Measurements from ENCODE around the gene DDHD1. TPM values are rescaled to one million over a fixed set of nuclear protein-coding genes. Genes with fewer than 3 reads are reported as not detected.
"Not testable (repeated sequence)": the region's sequence is repeated elsewhere in the genome, so short reads cannot be mapped to it uniquely, and the experiment has no call there.

The DDHD1 gene
- total RNA-seq, 1 experiment from 2014 or later, result 20.0 TPM

DNA sequence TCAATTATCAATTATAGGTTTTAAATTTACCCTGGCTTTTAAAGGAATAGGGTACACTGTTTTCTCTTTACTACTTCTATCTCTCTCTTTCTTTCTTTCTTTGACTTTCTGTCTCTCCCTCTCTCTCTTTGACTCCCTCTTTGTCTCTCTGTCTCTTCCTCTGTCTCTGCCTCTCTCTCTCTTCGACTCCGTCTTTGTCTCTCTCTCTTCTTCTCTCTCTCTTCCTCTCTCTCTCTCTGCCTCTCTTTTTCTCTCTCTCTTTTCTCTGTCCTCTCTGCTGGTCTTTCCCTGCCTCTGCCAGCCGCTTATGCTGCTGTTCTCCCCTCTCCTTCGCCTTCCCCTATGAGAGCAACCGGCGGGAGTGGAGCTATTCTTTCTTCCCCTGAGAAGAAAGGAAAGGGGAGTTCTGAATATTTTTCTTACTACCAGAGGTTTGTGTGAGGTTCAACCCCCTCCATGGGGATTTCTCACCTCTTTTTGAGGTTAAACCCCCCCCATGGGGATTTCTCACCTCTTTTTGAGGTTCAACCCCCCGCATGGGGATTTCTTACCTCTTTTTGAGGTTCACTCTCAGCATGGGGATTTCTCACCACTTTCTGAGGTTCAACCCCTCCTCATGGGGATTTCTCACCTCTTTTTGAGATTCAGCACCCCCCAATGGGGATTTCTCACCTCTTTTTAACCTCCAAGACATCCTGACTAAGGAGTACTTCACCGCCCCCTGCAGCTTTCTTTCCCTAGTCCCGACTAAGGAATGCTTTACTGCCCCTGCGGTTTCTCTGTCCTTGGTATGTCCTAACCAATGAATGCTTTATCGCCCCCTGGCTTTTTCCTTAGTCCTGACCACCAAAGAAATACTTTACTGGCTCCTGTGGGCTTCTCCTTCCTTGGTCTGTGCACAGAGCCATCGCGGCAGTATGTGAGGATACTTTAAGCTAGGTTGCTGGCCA lies 27.4 kb upstream of the DDHD1 start:
- H3K4me1 Mint-ChIP-seq, result peaks cover 37% of the 10 kb centered on the region
- peak; percentile 68 for DNase-seq (ENCODE audit: low spot score)
- CTCF ChIA-PET, result interaction anchor here (0.6 to 1.6 kb wide), 7 partner anchors 9 to 229 kb away, joined by 3 to 21 read pairs (median 4); partner anchors contain the start of gene DDHD1
- peaks cover 16% of the 10 kb centered on the region for H3K9me3 Mint-ChIP-seq
- peaks cover 9% of the 10 kb centered on the region for H3K36me3 Mint-ChIP-seq
- H3K27me3 Mint-ChIP-seq (ENCODE audit: low read depth), result no peaks in the 10 kb centered on the region
- TF ChIP-seq, protein P1, sequence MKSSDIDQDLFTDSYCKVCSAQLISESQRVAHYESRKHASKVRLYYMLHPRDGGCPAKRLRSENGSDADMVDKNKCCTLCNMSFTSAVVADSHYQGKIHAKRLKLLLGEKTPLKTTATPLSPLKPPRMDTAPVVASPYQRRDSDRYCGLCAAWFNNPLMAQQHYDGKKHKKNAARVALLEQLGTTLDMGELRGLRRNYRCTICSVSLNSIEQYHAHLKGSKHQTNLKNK (CRISPR knock-in tag; IDR thresholded peaks at IDR 0.05), result no peak
- TF ChIP-seq TP53 (CRISPR knock-in tag; IDR thresholded peaks at IDR 0.05) (no peak), SOX15 (CRISPR knock-in tag; IDR thresholded peaks at IDR 0.05) (no peak), FOXK1 (CRISPR knock-in tag; IDR thresholded peaks at IDR 0.05) (no peak), EMX1 (CRISPR knock-in tag; IDR thresholded peaks at IDR 0.05) (no peak)
- TF ChIP-seq, protein P2, sequence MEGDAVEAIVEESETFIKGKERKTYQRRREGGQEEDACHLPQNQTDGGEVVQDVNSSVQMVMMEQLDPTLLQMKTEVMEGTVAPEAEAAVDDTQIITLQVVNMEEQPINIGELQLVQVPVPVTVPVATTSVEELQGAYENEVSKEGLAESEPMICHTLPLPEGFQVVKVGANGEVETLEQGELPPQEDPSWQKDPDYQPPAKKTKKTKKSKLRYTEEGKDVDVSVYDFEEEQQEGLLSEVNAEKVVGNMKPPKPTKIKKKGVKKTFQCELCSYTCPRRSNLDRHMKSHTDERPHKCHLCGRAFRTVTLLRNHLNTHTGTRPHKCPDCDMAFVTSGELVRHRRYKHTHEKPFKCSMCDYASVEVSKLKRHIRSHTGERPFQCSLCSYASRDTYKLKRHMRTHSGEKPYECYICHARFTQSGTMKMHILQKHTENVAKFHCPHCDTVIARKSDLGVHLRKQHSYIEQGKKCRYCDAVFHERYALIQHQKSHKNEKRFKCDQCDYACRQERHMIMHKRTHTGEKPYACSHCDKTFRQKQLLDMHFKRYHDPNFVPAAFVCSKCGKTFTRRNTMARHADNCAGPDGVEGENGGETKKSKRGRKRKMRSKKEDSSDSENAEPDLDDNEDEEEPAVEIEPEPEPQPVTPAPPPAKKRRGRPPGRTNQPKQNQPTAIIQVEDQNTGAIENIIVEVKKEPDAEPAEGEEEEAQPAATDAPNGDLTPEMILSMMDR (IDR thresholded peaks at IDR 0.05), result 0 out of 2 replicates have a peak, but pooled peaks have one; percentile 40
- TF ChIP-seq, protein P3, sequence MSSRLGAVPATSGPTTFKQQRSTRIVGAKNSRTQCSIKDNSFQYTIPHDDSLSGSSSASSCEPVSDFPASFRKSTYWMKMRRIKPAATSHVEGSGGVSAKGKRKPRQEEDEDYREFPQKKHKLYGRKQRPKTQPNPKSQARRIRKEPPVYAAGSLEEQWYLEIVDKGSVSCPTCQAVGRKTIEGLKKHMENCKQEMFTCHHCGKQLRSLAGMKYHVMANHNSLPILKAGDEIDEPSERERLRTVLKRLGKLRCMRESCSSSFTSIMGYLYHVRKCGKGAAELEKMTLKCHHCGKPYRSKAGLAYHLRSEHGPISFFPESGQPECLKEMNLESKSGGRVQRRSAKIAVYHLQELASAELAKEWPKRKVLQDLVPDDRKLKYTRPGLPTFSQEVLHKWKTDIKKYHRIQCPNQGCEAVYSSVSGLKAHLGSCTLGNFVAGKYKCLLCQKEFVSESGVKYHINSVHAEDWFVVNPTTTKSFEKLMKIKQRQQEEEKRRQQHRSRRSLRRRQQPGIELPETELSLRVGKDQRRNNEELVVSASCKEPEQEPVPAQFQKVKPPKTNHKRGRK (CRISPR knock-in tag; IDR thresholded peaks at IDR 0.05; ENCODE audit: borderline replicate concordance), result 0 out of 2 replicates have a peak, but pooled peaks have one; percentile 33
- TF ChIP-seq, protein P4, sequence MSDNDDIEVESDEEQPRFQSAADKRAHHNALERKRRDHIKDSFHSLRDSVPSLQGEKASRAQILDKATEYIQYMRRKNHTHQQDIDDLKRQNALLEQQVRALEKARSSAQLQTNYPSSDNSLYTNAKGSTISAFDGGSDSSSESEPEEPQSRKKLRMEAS (CRISPR knock-in tag; IDR thresholded peaks at IDR 0.05), result no peak
- TF ChIP-seq, protein P5, sequence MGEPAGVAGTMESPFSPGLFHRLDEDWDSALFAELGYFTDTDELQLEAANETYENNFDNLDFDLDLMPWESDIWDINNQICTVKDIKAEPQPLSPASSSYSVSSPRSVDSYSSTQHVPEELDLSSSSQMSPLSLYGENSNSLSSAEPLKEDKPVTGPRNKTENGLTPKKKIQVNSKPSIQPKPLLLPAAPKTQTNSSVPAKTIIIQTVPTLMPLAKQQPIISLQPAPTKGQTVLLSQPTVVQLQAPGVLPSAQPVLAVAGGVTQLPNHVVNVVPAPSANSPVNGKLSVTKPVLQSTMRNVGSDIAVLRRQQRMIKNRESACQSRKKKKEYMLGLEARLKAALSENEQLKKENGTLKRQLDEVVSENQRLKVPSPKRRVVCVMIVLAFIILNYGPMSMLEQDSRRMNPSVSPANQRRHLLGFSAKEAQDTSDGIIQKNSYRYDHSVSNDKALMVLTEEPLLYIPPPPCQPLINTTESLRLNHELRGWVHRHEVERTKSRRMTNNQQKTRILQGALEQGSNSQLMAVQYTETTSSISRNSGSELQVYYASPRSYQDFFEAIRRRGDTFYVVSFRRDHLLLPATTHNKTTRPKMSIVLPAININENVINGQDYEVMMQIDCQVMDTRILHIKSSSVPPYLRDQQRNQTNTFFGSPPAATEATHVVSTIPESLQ (CRISPR knock-in tag; IDR thresholded peaks at IDR 0.05), result no peak
- TF ChIP-seq, protein P6, sequence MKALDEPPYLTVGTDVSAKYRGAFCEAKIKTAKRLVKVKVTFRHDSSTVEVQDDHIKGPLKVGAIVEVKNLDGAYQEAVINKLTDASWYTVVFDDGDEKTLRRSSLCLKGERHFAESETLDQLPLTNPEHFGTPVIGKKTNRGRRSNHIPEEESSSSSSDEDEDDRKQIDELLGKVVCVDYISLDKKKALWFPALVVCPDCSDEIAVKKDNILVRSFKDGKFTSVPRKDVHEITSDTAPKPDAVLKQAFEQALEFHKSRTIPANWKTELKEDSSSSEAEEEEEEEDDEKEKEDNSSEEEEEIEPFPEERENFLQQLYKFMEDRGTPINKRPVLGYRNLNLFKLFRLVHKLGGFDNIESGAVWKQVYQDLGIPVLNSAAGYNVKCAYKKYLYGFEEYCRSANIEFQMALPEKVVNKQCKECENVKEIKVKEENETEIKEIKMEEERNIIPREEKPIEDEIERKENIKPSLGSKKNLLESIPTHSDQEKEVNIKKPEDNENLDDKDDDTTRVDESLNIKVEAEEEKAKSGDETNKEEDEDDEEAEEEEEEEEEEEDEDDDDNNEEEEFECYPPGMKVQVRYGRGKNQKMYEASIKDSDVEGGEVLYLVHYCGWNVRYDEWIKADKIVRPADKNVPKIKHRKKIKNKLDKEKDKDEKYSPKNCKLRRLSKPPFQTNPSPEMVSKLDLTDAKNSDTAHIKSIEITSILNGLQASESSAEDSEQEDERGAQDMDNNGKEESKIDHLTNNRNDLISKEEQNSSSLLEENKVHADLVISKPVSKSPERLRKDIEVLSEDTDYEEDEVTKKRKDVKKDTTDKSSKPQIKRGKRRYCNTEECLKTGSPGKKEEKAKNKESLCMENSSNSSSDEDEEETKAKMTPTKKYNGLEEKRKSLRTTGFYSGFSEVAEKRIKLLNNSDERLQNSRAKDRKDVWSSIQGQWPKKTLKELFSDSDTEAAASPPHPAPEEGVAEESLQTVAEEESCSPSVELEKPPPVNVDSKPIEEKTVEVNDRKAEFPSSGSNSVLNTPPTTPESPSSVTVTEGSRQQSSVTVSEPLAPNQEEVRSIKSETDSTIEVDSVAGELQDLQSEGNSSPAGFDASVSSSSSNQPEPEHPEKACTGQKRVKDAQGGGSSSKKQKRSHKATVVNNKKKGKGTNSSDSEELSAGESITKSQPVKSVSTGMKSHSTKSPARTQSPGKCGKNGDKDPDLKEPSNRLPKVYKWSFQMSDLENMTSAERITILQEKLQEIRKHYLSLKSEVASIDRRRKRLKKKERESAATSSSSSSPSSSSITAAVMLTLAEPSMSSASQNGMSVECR (CRISPR knock-in tag; IDR thresholded peaks at IDR 0.05; ENCODE audit: borderline replicate concordance), result no peak
- TF ChIP-seq, protein P7, sequence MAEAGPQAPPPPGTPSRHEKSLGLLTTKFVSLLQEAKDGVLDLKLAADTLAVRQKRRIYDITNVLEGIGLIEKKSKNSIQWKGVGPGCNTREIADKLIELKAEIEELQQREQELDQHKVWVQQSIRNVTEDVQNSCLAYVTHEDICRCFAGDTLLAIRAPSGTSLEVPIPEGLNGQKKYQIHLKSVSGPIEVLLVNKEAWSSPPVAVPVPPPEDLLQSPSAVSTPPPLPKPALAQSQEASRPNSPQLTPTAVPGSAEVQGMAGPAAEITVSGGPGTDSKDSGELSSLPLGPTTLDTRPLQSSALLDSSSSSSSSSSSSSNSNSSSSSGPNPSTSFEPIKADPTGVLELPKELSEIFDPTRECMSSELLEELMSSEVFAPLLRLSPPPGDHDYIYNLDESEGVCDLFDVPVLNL (CRISPR knock-in tag; IDR thresholded peaks at IDR 0.05; ENCODE audit: borderline replicate concordance, low read depth), result no peak
- TF ChIP-seq, protein P8, sequence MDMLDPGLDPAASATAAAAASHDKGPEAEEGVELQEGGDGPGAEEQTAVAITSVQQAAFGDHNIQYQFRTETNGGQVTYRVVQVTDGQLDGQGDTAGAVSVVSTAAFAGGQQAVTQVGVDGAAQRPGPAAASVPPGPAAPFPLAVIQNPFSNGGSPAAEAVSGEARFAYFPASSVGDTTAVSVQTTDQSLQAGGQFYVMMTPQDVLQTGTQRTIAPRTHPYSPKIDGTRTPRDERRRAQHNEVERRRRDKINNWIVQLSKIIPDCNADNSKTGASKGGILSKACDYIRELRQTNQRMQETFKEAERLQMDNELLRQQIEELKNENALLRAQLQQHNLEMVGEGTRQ (CRISPR knock-in tag; IDR thresholded peaks at IDR 0.05), result no peak
- ATAC-seq, result peak; percentile 97
- H3K4me3 Mint-ChIP-seq, result no peak overlapping the region
- POLR2A ChIA-PET, result interaction anchor here (0.8 kb wide), 1 partner anchor 28 kb away, joined by 3 read pairs; no protein-coding TSS in a partner anchor
- H3K27ac Mint-ChIP-seq, result no peak overlapping the region

DNA sequence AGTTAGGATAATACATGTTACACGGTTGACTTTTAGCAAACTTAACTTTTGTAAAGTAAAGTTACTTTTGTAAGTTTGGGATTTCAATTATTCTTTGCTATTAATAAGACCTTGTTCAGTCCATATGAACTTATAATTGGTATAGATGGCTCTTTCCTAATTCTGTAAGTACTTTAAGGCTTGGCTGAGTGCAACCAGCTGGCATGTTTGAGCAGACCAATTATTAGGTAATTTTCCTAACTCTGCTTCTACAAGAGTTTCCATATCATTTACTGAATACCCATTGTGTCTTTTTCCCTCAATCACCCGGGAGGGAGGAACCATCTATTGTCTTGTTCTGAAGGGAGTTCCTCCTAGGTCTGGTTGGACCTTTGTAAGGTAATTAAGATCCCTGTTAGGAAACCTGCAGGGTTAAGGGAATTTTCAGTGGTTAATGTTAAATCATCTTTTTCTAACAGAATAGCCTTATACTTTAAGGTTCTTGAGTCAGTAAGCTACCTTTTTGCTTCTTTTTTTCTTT lies 26.4 kb upstream of the DDHD1 start:
- H3K27ac Mint-ChIP-seq; CTCF ChIA-PET; DNase-seq (ENCODE audit: low spot score): not testable (repeated sequence)

More for the DNA sequence above, 26.4 kb upstream of the DDHD1 start:
- peaks cover 16% of the 10 kb centered on the region for H3K9me3 Mint-ChIP-seq
- peaks cover 37% of the 10 kb centered on the region for H3K4me1 Mint-ChIP-seq
- ATAC-seq; H3K36me3 Mint-ChIP-seq; H3K27me3 Mint-ChIP-seq (ENCODE audit: low read depth); H3K4me3 Mint-ChIP-seq; POLR2A ChIA-PET: not testable (repeated sequence)
